Measurements from ENCODE around the gene COL5A1.

COL5A1 gene

DNA sequence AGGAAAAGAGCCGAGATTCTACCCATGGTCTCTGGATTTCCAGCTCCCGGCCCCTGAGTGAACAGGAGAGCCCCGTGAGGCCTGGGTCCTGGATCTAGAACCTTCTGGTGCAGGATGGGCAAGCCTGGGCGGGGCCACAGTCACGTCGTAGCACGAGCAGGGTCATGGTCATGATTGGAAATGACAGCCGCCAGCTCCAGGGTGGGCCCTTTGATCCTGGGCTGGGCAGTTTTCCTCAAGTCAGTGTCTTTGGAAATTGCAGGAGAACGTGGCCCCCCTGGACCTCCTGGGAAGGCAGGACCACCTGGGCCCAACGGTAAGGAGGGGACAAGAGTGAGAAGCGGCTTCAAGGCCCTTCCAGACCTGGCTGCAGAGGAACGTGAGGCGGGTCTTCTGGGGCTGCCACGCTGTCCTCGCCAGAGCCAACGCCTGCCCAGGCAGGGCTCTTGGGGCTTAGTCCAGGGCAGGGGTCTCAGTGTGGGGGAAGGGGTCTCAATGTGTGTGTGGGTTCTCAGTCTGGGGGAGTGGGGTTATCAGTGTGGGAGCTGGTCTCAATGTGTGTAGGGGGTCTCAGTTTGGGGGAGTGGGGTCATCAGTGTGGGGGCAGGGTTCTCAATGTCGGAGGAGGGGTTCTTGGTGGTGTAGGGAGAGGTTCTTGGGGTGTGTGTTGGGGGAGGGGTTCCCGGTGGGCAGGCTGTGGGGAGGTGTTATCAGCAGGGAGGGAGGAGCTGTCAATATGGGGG is 241.6 kb downstream of the COL5A1 start:
- H3K9me3 ChIP-seq (ENCODE audit: control insufficient read depth, low read length), result no peaks in the 10 kb centered on the region
- H3K9ac ChIP-seq (ENCODE audit: low read length), result no peak overlapping the region
- H3K4me3 ChIP-seq (ENCODE audit: low read length), result no peak overlapping the region
- H3K36me3 ChIP-seq (ENCODE audit: control insufficient read depth, insufficient read depth, low read length, severe bottlenecking), result no peaks in the 10 kb centered on the region
- H3K4me1 ChIP-seq (ENCODE audit: control insufficient read depth, insufficient read depth, low read length), result no peaks in the 10 kb centered on the region
- peaks cover 40% of the 10 kb centered on the region for H3K27me3 ChIP-seq (replicated peaks; ENCODE audit: control insufficient read depth, insufficient read depth, low read length)
- DNase-seq (ENCODE audit: low read depth), result no peak

DNA sequence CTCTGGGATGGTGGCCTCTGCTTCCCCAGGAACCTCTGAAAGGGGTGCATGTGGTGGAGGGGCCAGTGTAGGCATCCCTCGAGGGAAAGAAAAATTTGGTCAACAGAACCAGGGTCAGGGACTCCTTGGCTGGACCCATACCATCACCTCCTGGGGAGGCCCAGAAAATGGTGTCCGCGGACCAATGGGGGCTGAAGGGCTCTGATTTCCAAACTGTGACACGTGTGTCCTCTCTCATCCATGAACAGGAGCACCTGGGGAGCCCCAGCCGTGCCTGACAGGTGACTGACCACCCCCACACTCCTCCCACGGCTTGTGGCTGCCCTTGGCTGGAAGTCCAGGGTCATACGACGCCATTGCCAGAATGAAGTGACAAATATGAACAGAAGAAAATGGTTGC is 242.9 kb downstream of the COL5A1 start:
- no peak overlapping the region for H3K9ac ChIP-seq (ENCODE audit: low read length)
- DNase-seq (ENCODE audit: low read depth), result no peak

DNA sequence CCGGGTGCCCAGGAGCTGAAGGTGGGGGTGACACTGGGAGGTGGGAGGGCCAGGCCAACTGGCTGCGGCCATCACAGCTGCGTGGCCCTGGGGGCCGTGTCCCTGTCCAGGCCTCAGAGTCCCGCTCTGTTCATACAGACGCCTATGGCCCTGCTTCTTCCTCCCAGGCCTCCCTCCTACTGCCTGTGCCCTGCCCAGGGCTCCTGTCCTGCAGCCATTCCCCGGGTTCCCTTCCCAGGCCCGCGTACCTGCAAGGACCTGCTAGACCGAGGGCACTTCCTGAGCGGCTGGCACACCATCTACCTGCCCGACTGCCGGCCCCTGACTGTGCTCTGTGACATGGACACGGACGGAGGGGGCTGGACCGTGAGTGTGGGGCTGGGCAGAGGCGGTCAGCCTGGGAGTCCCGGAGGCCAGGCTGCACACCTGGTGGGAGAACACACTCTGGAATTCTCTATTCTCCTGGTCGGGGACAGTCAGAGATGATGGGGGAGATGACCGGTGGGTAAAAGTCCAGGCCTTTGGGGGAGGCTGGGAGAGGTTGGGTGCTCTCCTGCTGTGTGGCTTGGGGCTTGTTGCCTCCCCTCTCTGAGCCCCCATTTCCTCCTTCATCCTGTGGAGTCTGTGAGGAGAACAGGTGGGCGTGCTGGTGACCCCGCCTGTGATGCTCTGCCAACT is 243.5 kb downstream of the COL5A1 start:
- no peak overlapping the region for H3K9ac ChIP-seq (ENCODE audit: low read length)
- no peaks in the 10 kb centered on the region for H3K36me3 ChIP-seq (ENCODE audit: control insufficient read depth, insufficient read depth, low read length, severe bottlenecking)
- no peaks in the 10 kb centered on the region for H3K4me1 ChIP-seq (ENCODE audit: control insufficient read depth, insufficient read depth, low read length)
- H3K4me3 ChIP-seq (ENCODE audit: low read length), result no peak overlapping the region
- no peaks in the 10 kb centered on the region for H3K9me3 ChIP-seq (ENCODE audit: control insufficient read depth, low read length)
- peaks cover 33% of the 10 kb centered on the region for H3K27me3 ChIP-seq (replicated peaks; ENCODE audit: control insufficient read depth, insufficient read depth, low read length)
- DNase-seq (ENCODE audit: low read depth), result no peak

More for the DNA sequence above, 242.9 kb downstream of the COL5A1 start:
- no peaks in the 10 kb centered on the region for H3K9me3 ChIP-seq (ENCODE audit: control insufficient read depth, low read length)
- H3K36me3 ChIP-seq (ENCODE audit: control insufficient read depth, insufficient read depth, low read length, severe bottlenecking), result no peaks in the 10 kb centered on the region
- H3K4me1 ChIP-seq (ENCODE audit: control insufficient read depth, insufficient read depth, low read length), result no peaks in the 10 kb centered on the region
- peaks cover 38% of the 10 kb centered on the region for H3K27me3 ChIP-seq (replicated peaks; ENCODE audit: control insufficient read depth, insufficient read depth, low read length)
- no peak overlapping the region for H3K4me3 ChIP-seq (ENCODE audit: low read length)

DNA sequence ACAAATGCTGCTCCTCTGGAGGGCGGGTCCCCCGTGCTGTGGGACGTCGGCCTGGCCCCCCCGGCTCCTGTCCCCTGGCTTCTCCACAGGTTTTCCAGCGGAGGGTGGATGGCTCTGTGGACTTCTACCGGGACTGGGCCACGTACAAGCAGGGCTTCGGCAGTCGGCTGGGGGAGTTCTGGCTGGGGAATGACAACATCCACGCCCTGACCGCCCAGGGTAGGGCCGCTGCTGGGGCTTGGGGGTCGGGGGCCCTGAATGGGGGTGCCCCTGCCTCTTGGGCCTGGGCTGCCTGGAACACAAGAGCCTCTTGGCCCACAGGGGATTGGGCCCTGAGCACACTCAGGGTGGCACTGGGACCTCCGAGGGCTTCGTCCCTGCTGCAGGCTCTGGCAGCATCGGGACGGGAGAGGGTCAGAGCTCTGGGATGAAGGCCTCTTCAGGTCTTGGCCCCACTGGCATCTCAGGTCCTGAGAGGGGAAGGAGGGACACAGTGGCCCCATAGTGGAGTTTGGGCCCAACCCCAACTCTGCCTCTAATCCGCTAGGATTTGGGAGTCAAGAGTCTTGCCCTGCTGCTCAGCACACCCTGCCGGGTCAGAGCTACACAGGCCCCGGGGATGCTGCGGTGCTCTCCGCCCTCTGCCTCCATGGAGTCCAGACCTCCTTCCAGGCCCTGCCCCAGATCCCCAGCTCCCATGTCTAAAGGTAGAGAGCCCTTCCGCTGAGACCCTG is 244.2 kb downstream of the COL5A1 start:
- H3K36me3 ChIP-seq (ENCODE audit: control insufficient read depth, insufficient read depth, low read length, severe bottlenecking), result no peaks in the 10 kb centered on the region

DNA sequence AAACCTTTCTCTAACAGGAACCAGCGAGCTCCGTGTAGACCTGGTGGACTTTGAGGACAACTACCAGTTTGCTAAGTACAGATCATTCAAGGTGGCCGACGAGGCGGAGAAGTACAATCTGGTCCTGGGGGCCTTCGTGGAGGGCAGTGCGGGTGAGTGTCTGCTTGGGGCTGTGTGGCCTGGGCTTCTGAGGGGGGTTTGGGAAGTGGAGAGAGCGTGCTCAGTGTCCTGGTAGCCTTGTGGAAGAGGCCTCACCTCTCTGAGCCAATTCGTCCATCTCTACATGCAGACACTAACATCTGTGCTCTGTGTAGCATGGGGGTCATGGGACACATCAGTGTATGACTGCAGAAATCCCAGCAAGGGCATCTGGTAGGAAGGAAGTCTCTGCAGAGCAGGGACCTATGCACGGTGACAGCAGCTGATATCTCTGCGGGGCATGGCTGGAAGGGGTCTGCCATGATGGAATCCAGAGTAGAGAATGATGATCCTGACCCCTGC is 244.9 kb downstream of the COL5A1 start:
- H3K9ac ChIP-seq (ENCODE audit: low read length), result no peak overlapping the region
- no peak overlapping the region for H3K4me3 ChIP-seq (ENCODE audit: low read length)
- no peaks in the 10 kb centered on the region for H3K4me1 ChIP-seq (ENCODE audit: control insufficient read depth, insufficient read depth, low read length)
- peaks cover 22% of the 10 kb centered on the region for H3K27me3 ChIP-seq (replicated peaks; ENCODE audit: control insufficient read depth, insufficient read depth, low read length)
- DNase-seq (ENCODE audit: low read depth), result no peak
- no peaks in the 10 kb centered on the region for H3K36me3 ChIP-seq (ENCODE audit: control insufficient read depth, insufficient read depth, low read length, severe bottlenecking)
- H3K9me3 ChIP-seq (ENCODE audit: control insufficient read depth, low read length), result no peaks in the 10 kb centered on the region

More for the DNA sequence above, 244.2 kb downstream of the COL5A1 start:
- Histone ChIP-seq H3K9me3 (ENCODE audit: control insufficient read depth, low read length) (no peaks in the 10 kb centered on the region), H3K27me3 (replicated peaks; ENCODE audit: control insufficient read depth, insufficient read depth, low read length) (peaks cover 26% of the 10 kb centered on the region), H3K9ac (ENCODE audit: low read length) (no peak overlapping the region), H3K4me3 (ENCODE audit: low read length) (no peak overlapping the region), H3K4me1 (ENCODE audit: control insufficient read depth, insufficient read depth, low read length) (no peaks in the 10 kb centered on the region)
- DNase-seq (ENCODE audit: low read depth), result no peak

DNA sequence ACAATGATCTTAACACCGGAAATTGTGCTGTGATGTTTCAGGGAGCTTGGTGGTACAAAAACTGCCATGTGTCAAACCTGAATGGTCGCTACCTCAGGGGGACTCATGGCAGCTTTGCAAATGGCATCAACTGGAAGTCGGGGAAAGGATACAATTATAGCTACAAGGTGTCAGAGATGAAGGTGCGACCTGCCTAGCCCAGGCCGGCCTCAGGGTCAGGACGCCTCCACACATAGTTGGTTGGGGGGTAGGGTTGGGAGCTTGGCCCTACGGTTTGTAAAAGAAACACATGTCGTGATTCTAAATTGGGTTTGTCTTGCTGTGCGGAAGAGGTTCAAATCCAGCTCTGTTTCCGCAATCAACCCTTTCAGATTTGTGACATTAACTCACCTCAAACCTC is 245.6 kb downstream of the COL5A1 start:
- H3K4me1 ChIP-seq (ENCODE audit: control insufficient read depth, insufficient read depth, low read length), result no peaks in the 10 kb centered on the region
- H3K9ac ChIP-seq (ENCODE audit: low read length), result no peak overlapping the region
- H3K9me3 ChIP-seq (ENCODE audit: control insufficient read depth, low read length), result no peaks in the 10 kb centered on the region
- H3K36me3 ChIP-seq (ENCODE audit: control insufficient read depth, insufficient read depth, low read length, severe bottlenecking), result no peaks in the 10 kb centered on the region
- DNase-seq (ENCODE audit: low read depth), result no peak
- H3K27me3 ChIP-seq (replicated peaks; ENCODE audit: control insufficient read depth, insufficient read depth, low read length), result peaks cover 23% of the 10 kb centered on the region
- no peak overlapping the region for H3K4me3 ChIP-seq (ENCODE audit: low read length)

DNA sequence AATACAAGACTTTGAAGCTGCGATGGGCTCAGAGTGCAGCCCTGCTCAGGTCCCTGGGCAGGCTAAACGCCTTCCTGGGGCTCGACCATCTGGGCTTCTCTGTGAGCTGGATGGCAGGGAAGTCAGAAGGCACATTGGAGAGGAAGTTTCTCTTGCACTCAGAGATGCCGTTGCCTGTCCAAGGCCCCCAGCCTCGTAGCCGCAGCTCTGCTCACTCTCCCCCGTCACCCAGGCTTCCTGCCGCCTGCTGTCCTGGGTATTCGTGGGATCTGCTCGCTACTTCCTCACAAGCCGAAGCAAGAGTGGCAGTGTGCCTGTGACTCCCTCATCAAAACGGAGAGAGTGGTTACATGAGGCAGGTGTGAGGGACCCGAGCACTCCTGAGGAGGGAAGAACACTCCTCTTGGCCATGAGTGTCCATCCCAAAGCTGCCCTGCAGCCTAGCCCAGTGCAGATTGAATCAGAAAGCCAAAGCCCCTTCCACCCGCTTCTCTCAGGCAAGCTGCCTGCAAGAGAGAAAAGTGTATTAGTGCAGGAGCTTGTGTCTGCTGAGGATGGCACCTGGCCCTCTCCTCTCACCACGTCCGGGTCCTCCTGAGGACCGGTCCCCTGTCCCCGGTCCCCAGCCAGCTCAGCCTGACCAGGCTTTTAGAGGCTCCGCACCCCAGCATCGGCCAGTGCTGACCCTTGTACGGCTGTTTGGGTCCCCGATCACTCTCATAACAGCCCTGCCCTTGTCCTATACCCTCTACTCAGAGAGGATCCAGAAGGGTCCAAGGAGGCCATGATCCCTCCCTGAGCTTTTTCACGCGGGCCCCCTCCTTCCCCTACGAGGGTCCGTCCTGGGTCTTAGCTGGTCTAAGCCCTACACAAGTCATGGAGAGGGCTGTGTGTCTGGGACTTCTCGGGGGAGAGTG is 246.3 kb downstream of the COL5A1 start:
- Histone ChIP-seq H3K4me1 (ENCODE audit: control insufficient read depth, insufficient read depth, low read length) (no peaks in the 10 kb centered on the region), H3K9me3 (ENCODE audit: control insufficient read depth, low read length) (no peaks in the 10 kb centered on the region), H3K36me3 (ENCODE audit: control insufficient read depth, insufficient read depth, low read length, severe bottlenecking) (no peaks in the 10 kb centered on the region), H3K27me3 (replicated peaks; ENCODE audit: control insufficient read depth, insufficient read depth, low read length) (peaks cover 16% of the 10 kb centered on the region), H3K4me3 (ENCODE audit: low read length) (no peak overlapping the region), H3K9ac (ENCODE audit: low read length) (no peak overlapping the region)
- DNase-seq (ENCODE audit: low read depth), result no peak

DNA sequence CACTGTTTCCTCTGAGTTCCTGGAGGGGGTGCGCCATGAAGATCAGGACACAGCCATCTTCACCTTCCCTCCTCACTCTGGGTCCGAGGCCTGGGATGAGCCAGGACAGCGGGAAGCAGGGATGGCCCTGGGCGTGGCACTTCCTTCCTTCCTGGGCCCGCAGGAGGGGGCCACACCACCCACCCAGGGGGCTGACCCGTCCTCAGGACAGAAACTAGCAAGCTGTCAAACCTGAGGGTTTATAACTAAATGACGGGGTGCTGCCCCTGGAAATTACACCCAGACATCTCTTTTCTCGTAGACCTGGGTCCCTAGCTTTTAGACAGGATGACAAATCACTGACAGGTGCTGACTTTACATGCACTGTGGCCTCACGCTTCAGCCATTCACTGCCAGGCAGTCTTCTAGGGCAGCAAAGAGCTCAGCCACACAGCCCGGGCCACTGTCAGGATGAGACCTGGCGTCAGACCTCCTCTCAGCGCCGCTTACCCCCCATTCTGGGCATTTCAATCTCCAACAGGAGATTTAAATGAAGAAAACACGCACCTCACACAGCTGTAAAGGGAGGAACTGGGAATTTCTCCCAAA is 247.1 kb downstream of the COL5A1 start:
- no peak overlapping the region for H3K4me3 ChIP-seq (ENCODE audit: low read length)
- no peak for DNase-seq (ENCODE audit: low read depth)
- no peak overlapping the region for H3K9ac ChIP-seq (ENCODE audit: low read length)
- peaks cover 12% of the 10 kb centered on the region for H3K27me3 ChIP-seq (replicated peaks; ENCODE audit: control insufficient read depth, insufficient read depth, low read length)
- H3K9me3 ChIP-seq (ENCODE audit: control insufficient read depth, low read length), result no peaks in the 10 kb centered on the region
- no peaks in the 10 kb centered on the region for H3K4me1 ChIP-seq (ENCODE audit: control insufficient read depth, insufficient read depth, low read length)
- no peaks in the 10 kb centered on the region for H3K36me3 ChIP-seq (ENCODE audit: control insufficient read depth, insufficient read depth, low read length, severe bottlenecking)

DNA sequence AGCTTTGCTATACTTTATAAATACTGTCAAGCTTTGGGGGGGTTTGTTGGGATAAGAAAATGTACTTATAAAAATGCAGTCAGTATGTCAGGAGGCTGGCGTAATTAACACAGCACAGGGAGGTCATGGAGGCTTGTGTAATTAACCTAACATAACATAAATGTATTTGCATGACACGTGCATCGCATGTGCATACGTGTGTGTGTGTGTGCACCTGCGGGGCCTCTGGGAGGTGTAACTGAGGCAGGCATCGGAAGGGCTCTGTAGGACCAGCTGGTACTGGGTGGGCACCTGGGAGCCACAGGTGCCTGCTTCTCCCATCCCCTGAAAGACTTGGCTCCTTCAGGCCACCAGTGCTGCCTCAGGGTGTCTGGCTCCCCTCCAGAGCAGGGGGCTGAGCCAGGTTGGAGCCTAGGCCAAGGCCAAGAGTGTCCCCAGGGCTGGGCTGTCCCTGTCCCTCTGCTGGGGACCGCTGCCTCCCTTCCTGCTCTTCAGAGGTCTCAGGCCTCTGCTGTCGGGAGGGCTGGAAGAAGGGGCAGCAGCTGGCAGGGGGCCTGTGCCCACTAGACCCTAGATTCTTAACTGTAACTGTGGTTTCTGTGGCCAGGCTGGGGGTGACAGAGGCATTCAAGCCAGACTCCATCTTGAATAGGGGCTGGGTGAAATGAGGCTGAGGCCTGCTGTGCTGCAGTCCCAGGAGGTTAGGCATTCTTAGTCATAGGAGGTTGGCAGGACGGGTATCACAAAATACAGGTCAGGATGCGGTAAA is 248.0 kb downstream of the COL5A1 start:
- no peak for DNase-seq (ENCODE audit: low read depth)
- no peak overlapping the region for H3K9ac ChIP-seq (ENCODE audit: low read length)
- peaks cover 12% of the 10 kb centered on the region for H3K27me3 ChIP-seq (replicated peaks; ENCODE audit: control insufficient read depth, insufficient read depth, low read length)
- H3K4me1 ChIP-seq (ENCODE audit: control insufficient read depth, insufficient read depth, low read length), result no peaks in the 10 kb centered on the region
- no peak overlapping the region for H3K4me3 ChIP-seq (ENCODE audit: low read length)
- no peaks in the 10 kb centered on the region for H3K9me3 ChIP-seq (ENCODE audit: control insufficient read depth, low read length)
- H3K36me3 ChIP-seq (ENCODE audit: control insufficient read depth, insufficient read depth, low read length, severe bottlenecking), result no peaks in the 10 kb centered on the region

DNA sequence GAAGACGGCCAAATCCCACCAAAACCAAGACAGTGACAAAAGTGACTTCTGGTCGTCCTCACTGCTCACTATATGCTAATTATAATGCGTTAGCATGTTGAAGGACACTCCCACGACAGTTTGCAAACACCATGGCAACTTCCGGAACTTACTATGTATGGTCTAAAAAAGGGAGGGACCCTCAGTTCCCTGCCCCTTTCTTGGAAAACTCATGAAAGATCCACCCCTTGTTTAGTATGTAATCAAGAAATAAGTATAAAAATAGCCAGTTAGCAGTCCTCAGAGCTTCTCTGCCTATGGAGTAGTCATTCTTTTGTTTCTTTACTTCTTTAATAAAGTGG is 248.5 kb downstream of the COL5A1 start:
- Histone ChIP-seq H3K9ac (ENCODE audit: low read length) (no peak overlapping the region), H3K9me3 (ENCODE audit: control insufficient read depth, low read length) (no peaks in the 10 kb centered on the region), H3K4me1 (ENCODE audit: control insufficient read depth, insufficient read depth, low read length) (no peaks in the 10 kb centered on the region), H3K27me3 (replicated peaks; ENCODE audit: control insufficient read depth, insufficient read depth, low read length) (peaks cover 12% of the 10 kb centered on the region), H3K36me3 (ENCODE audit: control insufficient read depth, insufficient read depth, low read length, severe bottlenecking) (no peaks in the 10 kb centered on the region), H3K4me3 (ENCODE audit: low read length) (no peak overlapping the region)
- no peak for DNase-seq (ENCODE audit: low read depth)

All from adipocyte (in vitro differentiated cells).